NCI-H2227 (cell line): Measurements from ENCODE around the gene FLT1.

Experiments used
- DNase-seq: peaks from one replicate; lab custom pipeline; 2025; ENCODE audit not compliant: unreplicated experiment; lab: John Stamatoyannopoulos, UW

FLT1 gene

GRCh38 chr13:28494778-28495537 lies at the start of gene FLT1:
FLT1 (minus strand) TSS chr13:28495128; CDS start chr13:28494843, 285 bp downstream.
- DNase-seq: peak; percentile 2

- DNase-seq: no peak
Observed at GRCh38 chr13:28544026-28544425, 49.1 kb upstream of the FLT1 start.

- DNase-seq: no peak
Observed at GRCh38 chr13:28542804-28543203, 47.9 kb upstream of the FLT1 start.

- no peak for DNase-seq
Observed at GRCh38 chr13:28541966-28542365, 47.0 kb upstream of the FLT1 start.

- DNase-seq: no peak
Observed at GRCh38 chr13:28540612-28541011, 45.7 kb upstream of the FLT1 start.

GRCh38 chr13:28539625-28540286 lies 44.8 kb upstream of the FLT1 start:
- DNase-seq: no peak

GRCh38 chr13:28538932-28539331 lies 44.0 kb upstream of the FLT1 start:
- no peak for DNase-seq

- no peak for DNase-seq
Observed at GRCh38 chr13:28537171-28537570, 42.2 kb upstream of the FLT1 start.

- DNase-seq: no peak
Observed at GRCh38 chr13:28536371-28536770, 41.4 kb upstream of the FLT1 start.

GRCh38 chr13:28535734-28536133 lies 40.8 kb upstream of the FLT1 start:
- DNase-seq: no peak

- DNase-seq: no peak
Observed at GRCh38 chr13:28534801-28535200, 39.9 kb upstream of the FLT1 start.

- DNase-seq: no peak
Observed at GRCh38 chr13:28534210-28534609, 39.3 kb upstream of the FLT1 start.

- no peak for DNase-seq
Observed at GRCh38 chr13:28533441-28534166, 38.7 kb upstream of the FLT1 start.

- no peak for DNase-seq
Observed at GRCh38 chr13:28533125-28533436, 38.2 kb upstream of the FLT1 start.

GRCh38 chr13:28532388-28533124 lies 37.6 kb upstream of the FLT1 start:
- no peak for DNase-seq

- DNase-seq: no peak
Observed at GRCh38 chr13:28531845-28532387, 37.0 kb upstream of the FLT1 start.

- no peak for DNase-seq
Observed at GRCh38 chr13:28531077-28531844, 36.3 kb upstream of the FLT1 start.

- DNase-seq: no peak
Observed at GRCh38 chr13:28530729-28531076, 35.8 kb upstream of the FLT1 start.

GRCh38 chr13:28529836-28530235 lies 34.9 kb upstream of the FLT1 start:
- DNase-seq: no peak

GRCh38 chr13:28528848-28529247 lies 33.9 kb upstream of the FLT1 start:
- no peak for DNase-seq

GRCh38 chr13:28528388-28528787 lies 33.5 kb upstream of the FLT1 start:
- no peak for DNase-seq
